Hematopoietic multipotent progenitor cell treated with erythropoietin and hydrocortisone succinate and interleukin-3 and kit ligand, for 8 days (in vitro differentiated cells): ENCODE results near the gene EFCAB6.

Source experiments
- DNase-seq: peaks from one replicate; pipeline ENCODE4 v3.0.0-alpha.2; 2015

Gene EFCAB6

GRCh38 chr22:43798492-43798891, 13.6 kb downstream of the EFCAB6 start:
- DNase-seq: no peak

- no peak for DNase-seq
Measured at GRCh38 chr22:43796567-43796966, 15.5 kb downstream of the EFCAB6 start.

- no peak for DNase-seq
Measured at GRCh38 chr22:43795320-43795719, 16.8 kb downstream of the EFCAB6 start.

GRCh38 chr22:43792905-43793304, 19.2 kb downstream of the EFCAB6 start:
- DNase-seq: no peak

GRCh38 chr22:43789452-43789851, 22.7 kb downstream of the EFCAB6 start:
- no peak for DNase-seq

GRCh38 chr22:43783777-43784176, 28.3 kb downstream of the EFCAB6 start:
- no peak for DNase-seq

GRCh38 chr22:43782448-43782847, 29.7 kb downstream of the EFCAB6 start:
- no peak for DNase-seq

GRCh38 chr22:43777286-43777685, 34.8 kb downstream of the EFCAB6 start:
- no peak for DNase-seq

GRCh38 chr22:43776081-43776670, 35.9 kb downstream of the EFCAB6 start:
- DNase-seq: no peak

GRCh38 chr22:43774318-43774915, 37.7 kb downstream of the EFCAB6 start:
- DNase-seq: no peak

- no peak for DNase-seq
Measured at GRCh38 chr22:43772831-43773230, 39.3 kb downstream of the EFCAB6 start.

- DNase-seq: no peak
Measured at GRCh38 chr22:43755452-43755851, 56.7 kb downstream of the EFCAB6 start.

- no peak for DNase-seq
Measured at GRCh38 chr22:43755011-43755410, 57.1 kb downstream of the EFCAB6 start.

GRCh38 chr22:43754176-43754575, 57.9 kb downstream of the EFCAB6 start:
- no peak for DNase-seq

GRCh38 chr22:43753688-43754087, 58.4 kb downstream of the EFCAB6 start:
- no peak for DNase-seq

GRCh38 chr22:43750751-43751150, 61.4 kb downstream of the EFCAB6 start:
- no peak for DNase-seq

GRCh38 chr22:43749473-43749872, 62.6 kb downstream of the EFCAB6 start:
- DNase-seq: no peak

GRCh38 chr22:43747877-43748276, 64.2 kb downstream of the EFCAB6 start:
- no peak for DNase-seq

GRCh38 chr22:43747058-43747457, 65.0 kb downstream of the EFCAB6 start:
- no peak for DNase-seq

GRCh38 chr22:43745783-43746356, 66.2 kb downstream of the EFCAB6 start:
- no peak for DNase-seq

GRCh38 chr22:43745411-43745770, 66.7 kb downstream of the EFCAB6 start:
- no peak for DNase-seq

GRCh38 chr22:43744700-43745410, 67.2 kb downstream of the EFCAB6 start:
- DNase-seq: no peak

- DNase-seq: no peak
Measured at GRCh38 chr22:43743929-43744643, 68.0 kb downstream of the EFCAB6 start.

GRCh38 chr22:43743131-43743530, 69.0 kb downstream of the EFCAB6 start:
- DNase-seq: peak; percentile 11
